ENCODE measurements around the gene EIF1AX. TPM values are rescaled to one million over a fixed set of nuclear protein-coding genes. Genes with fewer than 3 reads are reported as not detected.

EIF1AX gene
- total RNA-seq, 1 donor from 2014 or later = 59.4 TPM

DNA sequence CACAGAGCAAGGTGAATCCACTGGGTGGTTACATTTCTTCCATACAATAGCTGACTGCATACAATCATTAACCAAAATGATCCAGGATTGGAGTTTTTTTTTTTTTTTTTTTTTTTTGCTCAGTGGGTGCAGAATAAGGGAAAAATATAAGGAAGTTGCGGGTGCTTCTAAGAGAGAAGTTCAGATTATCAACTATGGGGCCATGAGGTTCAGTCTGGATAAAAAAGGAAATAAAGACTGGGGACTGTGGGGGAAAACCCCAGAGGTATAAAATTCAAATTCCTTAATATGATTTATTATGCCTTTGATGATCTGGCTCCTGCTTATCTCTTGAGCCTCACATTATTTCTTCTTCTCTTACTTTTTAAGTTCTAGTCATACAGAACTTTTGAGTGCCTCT lies 5.9 kb upstream of the EIF1AX start:
- Histone ChIP-seq H3K27ac (no peak overlapping the region), H3K27me3 (no peaks in the 10 kb centered on the region), H3K9me3 (no peaks in the 10 kb centered on the region), H3K4me1 (no peaks in the 10 kb centered on the region), H3K36me3 (peaks cover 9% of the 10 kb centered on the region), H3K4me3 (no peak overlapping the region)
- no peak for DNase-seq
- ATAC-seq = no peak
- TF ChIP-seq CTCF (IDR thresholded peaks at IDR 0.05) = no peak
- intact Hi-C loops (cut with DNase I) = no loop called here

GRCh38 chrX:20144491-20144890 lies 2.9 kb upstream of the EIF1AX start:
- no peak for ATAC-seq
- Histone ChIP-seq H3K27me3 (no peaks in the 10 kb centered on the region), H3K4me3 (no peak overlapping the region), H3K36me3 (no peaks in the 10 kb centered on the region), H3K27ac (no peak overlapping the region), H3K4me1 (peaks cover 3% of the 10 kb centered on the region), H3K9me3 (no peaks in the 10 kb centered on the region)
- no peak for DNase-seq
- intact Hi-C loops (cut with DNase I) = no loop called here
- no peak for TF ChIP-seq CTCF (IDR thresholded peaks at IDR 0.05)

- ATAC-seq (no peak), DNase-seq (no peak)
- Histone ChIP-seq H3K4me3 (no peak overlapping the region), H3K4me1 (peaks cover 9% of the 10 kb centered on the region), H3K27ac (no peak overlapping the region), H3K9me3 (no peaks in the 10 kb centered on the region), H3K36me3 (no peaks in the 10 kb centered on the region), H3K27me3 (no peaks in the 10 kb centered on the region)
- no peak for TF ChIP-seq CTCF (IDR thresholded peaks at IDR 0.05)
- intact Hi-C loops (cut with DNase I) = no loop called here
These were observed 1.9 kb upstream of the EIF1AX start for GRCh38 chrX:20143561-20143960.

- Histone ChIP-seq H3K9me3 (no peaks in the 10 kb centered on the region), H3K4me3 (no peak overlapping the region), H3K36me3 (no peaks in the 10 kb centered on the region), H3K27ac (no peak overlapping the region), H3K27me3 (no peaks in the 10 kb centered on the region), H3K4me1 (peaks cover 9% of the 10 kb centered on the region)
- no peak for TF ChIP-seq CTCF (IDR thresholded peaks at IDR 0.05)
- ATAC-seq (no peak), DNase-seq (no peak)
- intact Hi-C loops (cut with DNase I) = no loop called here
These were observed 1.5 kb upstream of the EIF1AX start for GRCh38 chrX:20143111-20143510.

- Histone ChIP-seq H3K4me1 (peaks cover 9% of the 10 kb centered on the region), H3K36me3 (peaks cover 16% of the 10 kb centered on the region), H3K27me3 (no peaks in the 10 kb centered on the region), H3K9me3 (no peaks in the 10 kb centered on the region), H3K27ac (no peak overlapping the region), H3K4me3 (peak overlapping the region; percentile 68)
- ATAC-seq (no peak), DNase-seq (no peak)
- TF ChIP-seq CTCF (IDR thresholded peaks at IDR 0.05) = no peak
- intact Hi-C loops (cut with DNase I) = no loop called here
These were observed 1.2 kb downstream of the EIF1AX start for GRCh38 chrX:20140420-20140819.

DNA sequence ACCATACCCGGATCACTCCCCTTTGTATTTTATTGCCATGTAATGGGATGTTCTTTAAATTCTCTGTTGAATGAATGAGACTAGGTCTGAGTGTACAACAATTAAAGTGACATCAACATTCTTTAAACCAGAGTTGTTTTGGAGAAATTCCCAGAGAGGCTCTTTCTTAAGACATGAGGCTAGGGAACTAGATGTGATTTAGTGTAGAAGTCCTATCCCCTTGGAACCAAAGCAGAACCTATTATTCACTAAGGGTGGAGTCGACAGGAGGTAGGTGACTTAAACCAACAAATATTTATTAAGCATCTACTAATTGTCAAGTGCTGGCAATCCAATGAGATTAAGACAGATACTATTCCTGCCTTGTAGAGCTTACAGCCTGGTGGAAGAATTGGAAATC lies 1.7 kb downstream of the EIF1AX start:
- H3K27me3 ChIP-seq = no peaks in the 10 kb centered on the region
- H3K4me1 ChIP-seq = peaks cover 9% of the 10 kb centered on the region
- peak overlapping the region; percentile 68 for H3K4me3 ChIP-seq
- TF ChIP-seq CTCF (IDR thresholded peaks at IDR 0.05) = no peak
- DNase-seq = no peak
- H3K27ac ChIP-seq = no peak overlapping the region
- no peak for ATAC-seq
- no peaks in the 10 kb centered on the region for H3K9me3 ChIP-seq
- H3K36me3 ChIP-seq = peaks cover 19% of the 10 kb centered on the region
- intact Hi-C loops (cut with DNase I) = no loop called here
